ENCODE data around the gene RFTN1. TPM values are rescaled to one million over a fixed set of nuclear protein-coding genes. Genes with fewer than 3 reads are reported as not detected.

The RFTN1 gene
- total and polyA plus RNA-seq, 9 of the 15 experiments (the other 6 are each of a cell fraction or from before 2014, with no cell fraction given) = 0.08 to 0.51 (median 0.11) TPM; not detected in 6

- Histone ChIP-seq H3K79me2 (ENCODE audit: control insufficient read depth, insufficient read depth, low read length) (0 out of 3 replicates have a peak, but pooled peaks cover 3% of the 10 kb centered on the region), H3K9me1 (ENCODE audit: control insufficient read depth, insufficient read depth, low read length) (no peaks in the 10 kb centered on the region), H3K27me3 (ENCODE audit: control insufficient read depth in 2 of 2, insufficient read depth in 2 of 2, low read length in 2 of 2) (no peaks in the 10 kb centered on the region), H2AFZ (ENCODE audit: low read depth, low read length) (no peak overlapping the region), H3K4me2 (ENCODE audit: insufficient read depth, low read length) (no peak overlapping the region), H3K36me3 (ENCODE audit: control insufficient read depth, insufficient read depth, low read length) (peaks cover 91% of the 10 kb centered on the region), H3K4me3 (no peak overlapping the region), H3K9me3 (replicated peaks; ENCODE audit: control insufficient read depth, insufficient read depth, low read depth, low read length) (no peaks in the 10 kb centered on the region), H3K27ac (ENCODE audit: extremely low read depth, low read depth, low read length) (no peak overlapping the region), H3K4me1 (replicated peaks in 1 of 2; ENCODE audit: control insufficient read depth in 2 of 2, insufficient read depth in 2 of 2, low read length in 2 of 2) (no peaks in the 10 kb centered on the region), H3K9ac (ENCODE audit: insufficient read depth in 1 of 2, low read depth in 2 of 2, low read length in 2 of 2) (no peak overlapping the region), H4K20me1 (replicated peaks; ENCODE audit: control insufficient read depth, insufficient read depth, low read length) (no peaks in the 10 kb centered on the region; the same call in 1 of the 2 replicates)
- WGBS (ENCODE audit: insufficient coverage, low coverage, missing lambda C conversion rate) = 90% methylated on average over 3 of the region's 3 CpGs
- TF ChIP-seq ZBED1 (IDR thresholded peaks at IDR 0.05) (no peak), PCBP2 (IDR thresholded peaks at IDR 0.05; ENCODE audit: low read depth, low read length, poor library complexity, severe bottlenecking) (no peak), RAD21 (CRISPR knock-in tag; conservative IDR thresholded peaks at IDR 0.05 in 1 of 2, IDR thresholded peaks at IDR 0.05 in 1 of 2) (no peak), HMGN3 (IDR thresholded peaks at IDR 0.05; ENCODE audit: borderline replicate concordance, extremely low read depth, insufficient read length, low read depth, low read length) (no peak), ZNF316 (IDR thresholded peaks at IDR 0.05) (no peak), JUND (IDR thresholded peaks at IDR 0.05; ENCODE audit: borderline replicate concordance, low read depth, low read length) (no peak), JUND (tag; IDR thresholded peaks at IDR 0.05; ENCODE audit: borderline replicate concordance, low read depth, low read length) (no peak), RNF219 (CRISPR knock-in tag; IDR thresholded peaks at IDR 0.05) (no peak), NR2F6 (CRISPR knock-in tag; IDR thresholded peaks at IDR 0.05) (no peak), ZNF75A (CRISPR knock-in tag; IDR thresholded peaks at IDR 0.05) (no peak), HINFP (tag; conservative IDR thresholded peaks at IDR 0.05; ENCODE audit: low read depth) (no peak), ZFP36 (IDR thresholded peaks at IDR 0.05; ENCODE audit: low read depth, low read length, partially characterized antibody) (no peak), HNRNPK (IDR thresholded peaks at IDR 0.05; ENCODE audit: low read depth, low read length, poor library complexity, severe bottlenecking) (no peak), TSC22D4 (tag; IDR thresholded peaks at IDR 0.05) (no peak), KLF13 (tag; IDR thresholded peaks at IDR 0.05; ENCODE audit: borderline replicate concordance, low read depth) (no peak)
- ATAC-seq (no peak), FAIRE-seq (peak; percentile 15), DNase-seq (ENCODE audit: extremely low read depth in 1 of 4, low spot score in 3 of 4) (no peak)
- POLR2A ChIA-PET = interaction anchor here (0.5 to 1.0 kb wide), 2 partner anchors 10 to 40 kb away, joined by 3 to 4 read pairs; no protein-coding TSS in a partner anchor
- BruUV-seq (replicated peaks) = no TSS peak
- intact Hi-C loops (cut with micrococcal nuclease) = no loop called here
- in situ Hi-C loops (cut with MboI) = no loop called here
- CTCF ChIA-PET (ENCODE audit: low intra/inter-chr PET ratio) = no interaction called here
Measured at GRCh38 chr3:16277471-16277870, 236.0 kb downstream of the RFTN1 start.
